ENCODE data around the gene KCNK18.

The KCNK18 gene

GRCh38 chr10:117250411-117250810, 53.1 kb downstream of the KCNK18 start:
- no peak for DNase-seq (ENCODE audit: low read depth in 2 of 2)

GRCh38 chr10:117253908-117254307, 56.6 kb downstream of the KCNK18 start:
- no peak for DNase-seq (ENCODE audit: low read depth in 2 of 2)

GRCh38 chr10:117254338-117254737, 57.0 kb downstream of the KCNK18 start:
- no peak for DNase-seq (ENCODE audit: low read depth in 2 of 2)

- no peak for DNase-seq (ENCODE audit: low read depth in 2 of 2)
These were observed 57.8 kb downstream of the KCNK18 start for GRCh38 chr10:117254774-117255735.

- DNase-seq (ENCODE audit: low read depth in 2 of 2) = no peak
These were observed 58.7 kb downstream of the KCNK18 start for GRCh38 chr10:117255835-117256460.

GRCh38 chr10:117256910-117257309, 59.6 kb downstream of the KCNK18 start:
- no peak for DNase-seq (ENCODE audit: low read depth in 2 of 2)

GRCh38 chr10:117257721-117258120, 60.4 kb downstream of the KCNK18 start:
- no peak for DNase-seq (ENCODE audit: low read depth in 2 of 2)

GRCh38 chr10:117259279-117259678, 62.0 kb downstream of the KCNK18 start:
- DNase-seq (ENCODE audit: low read depth in 2 of 2) = no peak
